Stimulated activated naive CD8-positive, alpha-beta T cell treated with anti-CD3 and anti-CD28 coated beads, Interleukin-15, Interleukin-2, amounts not matched to agents 100 ng/mL and 50 ng/mL, for 24 hours (primary cell): ENCODE measurements around the gene CUX1.
"Not testable (repeated sequence)": the region's sequence is repeated elsewhere in the genome, so short reads cannot be mapped to it uniquely, and the experiment has no call there.

ENCODE experiments used
- H3K27ac Mint-ChIP-seq: one replicate; pipeline ENCODE4 v1.8.0; 2021; ENCODE audit warnings: mild to moderate bottlenecking, mixed read lengths
- H3K27me3 Mint-ChIP-seq: one replicate; pipeline ENCODE4 v1.8.0; 2021; ENCODE audit warnings: mixed read lengths
- H3K36me3 Mint-ChIP-seq: one replicate; pipeline ENCODE4 v1.8.0; 2021; ENCODE audit warnings: low read depth, mixed read lengths
- H3K4me1 Mint-ChIP-seq: one replicate; pipeline ENCODE4 v1.8.0; 2021; ENCODE audit warnings: low read depth, mixed read lengths
- H3K4me3 Mint-ChIP-seq: one replicate; pipeline ENCODE4 v1.8.0; 2021; ENCODE audit warnings: mild to moderate bottlenecking, mixed read lengths
- H3K9me3 Mint-ChIP-seq: one replicate; pipeline ENCODE4 v1.8.0; 2021; ENCODE audit warnings: mixed read lengths

CUX1 gene

GRCh38 chr7:102287981-102288278 lies 470.5 kb downstream of the CUX1 start:
- Mint-ChIP-seq H3K27ac (no peak overlapping the region), H3K27me3 (peaks cover 9% of the 10 kb centered on the region), H3K9me3 (no peaks in the 10 kb centered on the region), H3K4me3 (peak overlapping the region; percentile 64), H3K4me1 (peaks cover 38% of the 10 kb centered on the region), H3K36me3 (no peaks in the 10 kb centered on the region)

- Mint-ChIP-seq H3K36me3 (no peaks in the 10 kb centered on the region), H3K4me3 (peak overlapping the region; percentile 64), H3K9me3 (no peaks in the 10 kb centered on the region), H3K27me3 (peaks cover 9% of the 10 kb centered on the region), H3K27ac (no peak overlapping the region), H3K4me1 (peaks cover 38% of the 10 kb centered on the region)
These were observed 471.0 kb downstream of the CUX1 start for GRCh38 chr7:102288285-102288930.

GRCh38 chr7:102289057-102289456 lies 471.6 kb downstream of the CUX1 start:
- Mint-ChIP-seq H3K4me3 (no peak overlapping the region), H3K27me3 (peaks cover 9% of the 10 kb centered on the region), H3K4me1 (peaks cover 38% of the 10 kb centered on the region), H3K9me3 (no peaks in the 10 kb centered on the region), H3K27ac (no peak overlapping the region), H3K36me3 (no peaks in the 10 kb centered on the region)

GRCh38 chr7:102291056-102291915 lies 473.9 kb downstream of the CUX1 start:
- H3K27me3 Mint-ChIP-seq = no peaks in the 10 kb centered on the region
- H3K4me1 Mint-ChIP-seq = peaks cover 32% of the 10 kb centered on the region
- H3K27ac Mint-ChIP-seq = no peak overlapping the region
- no peaks in the 10 kb centered on the region for H3K36me3 Mint-ChIP-seq
- H3K4me3 Mint-ChIP-seq = no peak overlapping the region
- H3K9me3 Mint-ChIP-seq = no peaks in the 10 kb centered on the region

- Mint-ChIP-seq H3K4me1 (peaks cover 35% of the 10 kb centered on the region), H3K27me3 (no peaks in the 10 kb centered on the region), H3K4me3 (no peak overlapping the region), H3K9me3 (no peaks in the 10 kb centered on the region), H3K27ac (no peak overlapping the region), H3K36me3 (no peaks in the 10 kb centered on the region)
These were observed 474.5 kb downstream of the CUX1 start for GRCh38 chr7:102291916-102292267.

- H3K27me3 Mint-ChIP-seq = no peaks in the 10 kb centered on the region
- H3K27ac Mint-ChIP-seq = no peak overlapping the region
- no peak overlapping the region for H3K4me3 Mint-ChIP-seq
- no peaks in the 10 kb centered on the region for H3K36me3 Mint-ChIP-seq
- H3K4me1 Mint-ChIP-seq = peaks cover 35% of the 10 kb centered on the region
- H3K9me3 Mint-ChIP-seq = no peaks in the 10 kb centered on the region
These were observed 475.7 kb downstream of the CUX1 start for GRCh38 chr7:102292813-102293798.

- no peak overlapping the region for H3K4me3 Mint-ChIP-seq
- H3K9me3 Mint-ChIP-seq = no peaks in the 10 kb centered on the region
- H3K27ac Mint-ChIP-seq = no peak overlapping the region
- H3K36me3 Mint-ChIP-seq = no peaks in the 10 kb centered on the region
- no peaks in the 10 kb centered on the region for H3K27me3 Mint-ChIP-seq
- peaks cover 23% of the 10 kb centered on the region for H3K4me1 Mint-ChIP-seq
These were observed 477.2 kb downstream of the CUX1 start for GRCh38 chr7:102294589-102294988.

- H3K27ac Mint-ChIP-seq = no peak overlapping the region
- no peak overlapping the region for H3K4me3 Mint-ChIP-seq
- peaks cover 21% of the 10 kb centered on the region for H3K4me1 Mint-ChIP-seq
- no peaks in the 10 kb centered on the region for H3K9me3 Mint-ChIP-seq
- no peaks in the 10 kb centered on the region for H3K36me3 Mint-ChIP-seq
- H3K27me3 Mint-ChIP-seq = no peaks in the 10 kb centered on the region
These were observed 478.1 kb downstream of the CUX1 start for GRCh38 chr7:102295346-102296178.

- H3K4me1 Mint-ChIP-seq = peaks cover 19% of the 10 kb centered on the region
- H3K27ac Mint-ChIP-seq = no peak overlapping the region
- H3K27me3 Mint-ChIP-seq = no peaks in the 10 kb centered on the region
- no peak overlapping the region for H3K4me3 Mint-ChIP-seq
- no peaks in the 10 kb centered on the region for H3K9me3 Mint-ChIP-seq
- H3K36me3 Mint-ChIP-seq = no peaks in the 10 kb centered on the region
These were observed 478.7 kb downstream of the CUX1 start for GRCh38 chr7:102296179-102296438.

- Mint-ChIP-seq H3K4me1 (peaks cover 15% of the 10 kb centered on the region), H3K4me3 (no peak overlapping the region), H3K27ac (no peak overlapping the region), H3K9me3 (no peaks in the 10 kb centered on the region), H3K36me3 (no peaks in the 10 kb centered on the region), H3K27me3 (no peaks in the 10 kb centered on the region)
These were observed 479.1 kb downstream of the CUX1 start for GRCh38 chr7:102296514-102296913.

- no peaks in the 10 kb centered on the region for H3K9me3 Mint-ChIP-seq
- no peaks in the 10 kb centered on the region for H3K36me3 Mint-ChIP-seq
- H3K4me3 Mint-ChIP-seq = no peak overlapping the region
- no peaks in the 10 kb centered on the region for H3K27me3 Mint-ChIP-seq
- peaks cover 10% of the 10 kb centered on the region for H3K4me1 Mint-ChIP-seq
- no peak overlapping the region for H3K27ac Mint-ChIP-seq
These were observed 480.2 kb downstream of the CUX1 start for GRCh38 chr7:102297487-102298218.

- Mint-ChIP-seq H3K27me3 (no peaks in the 10 kb centered on the region), H3K27ac (no peak overlapping the region), H3K4me1 (peaks cover 9% of the 10 kb centered on the region), H3K4me3 (no peak overlapping the region), H3K36me3 (no peaks in the 10 kb centered on the region), H3K9me3 (no peaks in the 10 kb centered on the region)
These were observed 483.3 kb downstream of the CUX1 start for GRCh38 chr7:102300643-102301221.

- not testable (repeated sequence) for H3K9me3 Mint-ChIP-seq, H3K27me3 Mint-ChIP-seq, H3K4me3 Mint-ChIP-seq, H3K27ac Mint-ChIP-seq, H3K4me1 Mint-ChIP-seq, H3K36me3 Mint-ChIP-seq
These were observed 483.9 kb downstream of the CUX1 start for GRCh38 chr7:102301367-102301766.

GRCh38 chr7:102302025-102302424 lies 484.6 kb downstream of the CUX1 start:
- Mint-ChIP-seq H3K4me3 (no peak overlapping the region), H3K4me1 (peaks cover 11% of the 10 kb centered on the region), H3K27me3 (no peaks in the 10 kb centered on the region), H3K27ac (no peak overlapping the region), H3K36me3 (no peaks in the 10 kb centered on the region), H3K9me3 (no peaks in the 10 kb centered on the region)
